ENCODE results near the gene ATRN. TPM values are rescaled to one million over a fixed set of nuclear protein-coding genes. Genes with fewer than 3 reads are reported as not detected.
A peak's percentile ranks its signal among the peaks of the same experiment; 100 is the strongest.

The ATRN gene
- total RNA-seq, 1 experiment from 2014 or later: 20.7 TPM

GRCh38 chr20:3654326-3655130, 183.7 kb downstream of the ATRN start:
- DNase-seq (ENCODE audit: low read depth): no peak

- DNase-seq (ENCODE audit: low read depth): no peak
These were observed 184.2 kb downstream of the ATRN start for GRCh38 chr20:3655131-3655405.

GRCh38 chr20:3658019-3658715, 187.3 kb downstream of the ATRN start:
- no peak for DNase-seq (ENCODE audit: low read depth)

GRCh38 chr20:3658716-3659491, 188.1 kb downstream of the ATRN start:
- peak; percentile 31 for DNase-seq (ENCODE audit: low read depth)

- DNase-seq (ENCODE audit: low read depth): no peak
These were observed 188.9 kb downstream of the ATRN start for GRCh38 chr20:3659492-3660261.

GRCh38 chr20:3660262-3661059, 189.6 kb downstream of the ATRN start:
- DNase-seq (ENCODE audit: low read depth): no peak

GRCh38 chr20:3661060-3661813, 190.4 kb downstream of the ATRN start:
- DNase-seq (ENCODE audit: low read depth): no peak

- DNase-seq (ENCODE audit: low read depth): no peak
These were observed 191.2 kb downstream of the ATRN start for GRCh38 chr20:3661814-3662665.

GRCh38 chr20:3663031-3663701, 192.3 kb downstream of the ATRN start, which contains the start of gene GFRA4:
TSS of gene GFRA4 (minus strand) at chr20:3663399. CDS start at chr20:3663399, 0 bp downstream.
- no peak for DNase-seq (ENCODE audit: low read depth)

- DNase-seq (ENCODE audit: low read depth): no peak
These were observed 193.0 kb downstream of the ATRN start for GRCh38 chr20:3663858-3664257.

- DNase-seq (ENCODE audit: low read depth): no peak
These were observed 196.7 kb downstream of the ATRN start for GRCh38 chr20:3667434-3668037.

GRCh38 chr20:3669710-3670367, 199.0 kb downstream of the ATRN start:
- DNase-seq (ENCODE audit: low read depth): no peak

GRCh38 chr20:3670511-3670910, 199.7 kb downstream of the ATRN start:
- DNase-seq (ENCODE audit: low read depth): no peak

- no peak for DNase-seq (ENCODE audit: low read depth)
These were observed 200.1 kb downstream of the ATRN start for GRCh38 chr20:3670945-3671344.

GRCh38 chr20:3671986-3672546, 201.2 kb downstream of the ATRN start:
- DNase-seq (ENCODE audit: low read depth): no peak

GRCh38 chr20:3672547-3673171, 201.8 kb downstream of the ATRN start:
- no peak for DNase-seq (ENCODE audit: low read depth)

Measured in HT1080 (cell line).